Activated CD4-positive, CD25-positive, alpha-beta regulatory T cell treated with anti-CD3 and anti-CD28 coated beads, Interleukin-2, amount 50 U/mL, for 72 hours (primary cell): ENCODE measurements around the gene CELF2.
"Not testable (repeated sequence)": the region's sequence is repeated elsewhere in the genome, so short reads cannot be mapped to it uniquely, and the experiment has no call there.

Experiments used
- DNase-seq: peaks from one replicate; pipeline ENCODE4 v3.0.0; 2021

The CELF2 gene

DNA sequence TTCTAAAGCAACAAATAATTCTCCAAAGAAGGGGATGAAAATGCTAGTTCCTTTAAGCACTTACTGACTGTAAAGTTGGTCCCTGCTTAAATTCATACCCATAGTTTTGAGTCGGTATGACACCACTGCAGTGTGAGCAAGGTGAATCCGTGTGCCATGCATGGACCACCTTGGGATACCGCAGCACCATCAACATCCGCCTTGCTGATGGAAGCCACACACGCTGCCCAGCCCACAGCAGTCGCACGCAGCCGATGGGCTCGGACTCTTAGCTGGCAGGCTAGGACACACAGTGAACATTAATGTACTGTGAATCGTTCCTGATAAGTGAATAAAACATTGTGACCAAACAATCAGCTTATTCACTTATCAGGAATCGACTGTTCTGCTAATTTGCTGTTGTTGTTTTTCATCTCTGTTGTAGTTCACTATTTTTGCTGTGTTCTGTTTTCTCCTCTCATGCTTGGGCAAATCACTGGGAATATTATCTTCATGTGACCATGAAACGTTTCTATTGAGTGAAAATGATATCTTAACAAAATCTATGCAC is 318.3 kb downstream of the CELF2 start:
- DNase-seq = no peak

DNA sequence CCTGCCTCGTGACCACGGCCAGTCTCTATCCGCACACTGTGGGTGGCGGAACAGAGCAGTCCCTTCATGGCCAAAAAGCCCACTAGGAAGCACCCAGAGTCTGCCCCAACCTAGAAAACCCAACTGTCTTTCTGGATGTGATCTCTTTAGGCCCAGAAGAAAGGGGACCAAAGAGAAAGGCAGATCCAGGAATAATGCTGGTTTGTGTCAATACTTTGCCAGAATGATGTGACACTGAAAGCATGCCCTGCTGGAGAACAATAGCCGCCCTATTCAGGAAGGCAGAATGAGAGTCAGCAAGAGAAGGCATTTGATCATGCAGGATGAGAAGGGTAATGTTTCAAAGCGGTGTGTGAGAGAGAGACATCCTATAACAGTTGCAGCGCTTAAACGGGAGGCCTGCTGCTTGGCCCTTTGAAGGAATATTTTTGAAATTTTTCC is 319.1 kb downstream of the CELF2 start:
- DNase-seq = no peak

DNA sequence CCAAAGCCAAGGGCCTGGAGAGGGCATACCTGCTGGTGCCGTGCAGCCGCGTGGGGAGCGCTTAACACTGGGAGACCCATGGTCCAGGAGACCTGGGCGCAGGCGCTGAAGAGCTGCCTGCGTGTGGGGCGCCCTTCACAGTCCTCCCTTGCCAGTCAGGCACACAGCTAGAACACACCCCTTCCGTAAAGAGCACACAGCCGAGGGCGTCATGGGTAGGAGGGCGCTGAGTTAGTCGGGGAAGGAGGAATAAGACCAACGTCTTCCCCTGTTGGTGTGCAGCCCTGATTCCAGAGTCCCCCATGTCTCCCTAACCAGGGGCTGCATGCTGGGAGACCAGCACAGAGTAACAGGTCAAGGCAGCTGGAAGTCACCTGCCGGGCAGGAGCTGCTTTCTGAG is 319.8 kb downstream of the CELF2 start:
- DNase-seq = no peak

DNA sequence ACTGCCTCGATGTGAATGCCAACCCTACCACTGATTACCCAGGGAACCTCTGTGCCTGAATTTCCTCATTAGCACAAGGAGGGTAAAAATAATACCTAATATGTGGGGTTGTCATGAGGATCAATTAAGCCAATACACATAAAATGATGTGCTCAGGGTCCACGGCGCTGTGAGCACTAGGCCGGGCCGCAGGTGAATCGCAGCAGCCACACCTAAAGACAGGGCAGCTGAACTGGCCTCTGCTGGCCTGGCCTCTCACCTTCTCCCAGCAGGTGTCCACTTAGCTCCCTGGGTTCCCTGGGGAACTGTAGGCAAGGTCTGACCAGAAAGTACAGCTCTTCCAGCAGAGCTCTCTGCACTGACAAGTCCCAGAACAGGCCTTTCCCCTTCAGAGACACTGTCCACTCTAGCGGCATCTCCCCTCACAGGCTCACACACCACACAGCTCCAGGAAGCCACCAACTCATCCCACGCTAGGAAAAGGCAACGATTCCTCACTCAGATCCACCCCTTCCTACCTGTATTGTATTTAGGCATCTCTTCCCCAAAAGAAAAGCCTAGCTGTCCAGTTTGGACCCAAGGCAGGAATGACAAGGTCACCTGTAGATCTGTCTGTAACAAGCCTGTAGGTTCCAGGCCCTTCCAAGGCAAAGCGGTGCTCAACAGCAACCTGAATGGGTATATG is 320.6 kb downstream of the CELF2 start:
- no peak for DNase-seq

DNA sequence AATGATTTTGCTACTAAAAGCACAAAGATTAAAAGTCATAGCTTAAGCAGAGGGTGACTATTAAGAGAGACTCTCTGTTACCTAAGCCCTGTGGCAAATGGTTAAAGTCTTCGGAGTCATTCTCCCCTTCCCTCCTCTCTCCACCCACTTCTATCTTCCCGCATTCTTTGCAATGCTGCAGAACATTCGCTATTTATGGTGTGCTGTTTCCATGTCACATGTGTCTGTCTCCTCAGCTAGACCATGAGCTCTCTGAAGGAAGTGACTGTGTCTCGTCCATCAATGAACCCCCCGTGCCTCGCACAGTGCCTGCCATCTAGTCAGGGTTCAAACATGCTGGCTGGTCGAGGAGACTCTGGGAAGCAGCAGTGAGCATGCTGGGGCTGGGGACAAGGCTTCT is 321.3 kb downstream of the CELF2 start:
- DNase-seq = no peak

DNA sequence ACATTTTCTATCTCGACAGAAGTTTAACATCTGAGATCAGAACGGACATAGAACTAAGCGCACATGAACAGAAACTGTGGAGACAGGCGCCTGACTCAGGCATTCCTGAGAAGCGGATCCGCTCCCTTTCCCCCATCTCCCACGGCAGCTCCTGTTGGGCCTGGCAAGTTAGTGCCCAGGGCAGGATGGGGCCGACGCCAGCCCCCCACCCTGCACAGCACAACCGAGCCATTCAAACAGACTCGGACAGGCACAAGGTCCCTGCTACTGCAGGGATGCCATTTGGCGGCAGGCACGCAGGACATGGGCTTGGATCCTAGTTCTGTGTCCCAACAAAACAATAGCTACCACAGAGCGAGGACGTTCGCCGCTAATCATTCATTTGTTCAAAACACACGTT is 322.0 kb downstream of the CELF2 start:
- DNase-seq = no peak

DNA sequence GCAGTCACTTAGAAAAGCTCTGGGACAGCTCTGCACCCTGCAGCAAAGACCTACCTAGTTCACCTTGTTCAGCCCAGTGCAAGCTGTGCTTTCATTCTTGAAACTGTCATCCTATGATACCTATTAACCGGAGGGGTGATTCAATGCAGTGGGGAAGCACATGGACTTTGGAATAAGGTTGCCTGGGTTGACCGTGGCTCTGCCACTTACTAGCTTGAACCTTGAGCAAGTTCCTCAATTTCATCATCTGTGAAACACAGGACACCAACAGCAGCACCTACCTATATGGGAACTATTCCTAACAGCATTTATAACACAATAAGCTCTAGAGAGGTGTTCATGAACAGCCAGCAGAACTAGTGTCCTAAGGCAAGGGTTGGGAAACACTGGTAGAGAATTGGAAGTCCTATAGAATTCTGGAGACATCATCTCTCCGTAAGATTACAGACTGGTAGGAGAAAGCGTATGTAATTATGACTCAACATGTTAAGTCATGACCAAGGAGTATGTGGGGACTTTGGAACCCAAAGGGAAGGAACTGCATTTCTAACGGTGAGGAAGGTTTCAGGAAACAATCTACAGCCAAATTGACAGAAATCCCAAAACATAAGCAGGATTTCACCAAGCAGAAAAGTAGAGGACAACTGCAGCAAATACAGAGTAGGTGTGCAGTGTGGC is 323.8 kb downstream of the CELF2 start:
- DNase-seq = no peak

DNA sequence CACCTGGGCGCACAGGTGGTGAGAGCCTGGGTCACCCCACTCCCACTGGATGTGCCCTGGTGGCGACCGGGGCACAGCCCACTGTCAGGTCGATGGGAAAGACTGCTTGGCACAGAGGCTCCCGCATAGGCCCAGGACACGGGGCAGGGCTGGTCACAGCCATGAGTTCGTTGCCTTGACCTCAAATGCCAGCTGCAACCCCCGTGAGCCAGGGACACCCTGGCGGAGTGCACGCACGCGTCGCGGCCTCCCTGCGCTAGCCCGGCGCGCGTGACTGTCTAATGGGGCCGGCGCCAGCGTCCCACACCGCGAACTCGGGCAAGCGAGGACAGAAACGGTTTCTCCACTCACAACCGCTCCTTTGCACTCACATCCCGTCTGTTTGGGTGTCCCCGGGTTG is 326.4 kb downstream of the CELF2 start:
- DNase-seq = no peak

DNA sequence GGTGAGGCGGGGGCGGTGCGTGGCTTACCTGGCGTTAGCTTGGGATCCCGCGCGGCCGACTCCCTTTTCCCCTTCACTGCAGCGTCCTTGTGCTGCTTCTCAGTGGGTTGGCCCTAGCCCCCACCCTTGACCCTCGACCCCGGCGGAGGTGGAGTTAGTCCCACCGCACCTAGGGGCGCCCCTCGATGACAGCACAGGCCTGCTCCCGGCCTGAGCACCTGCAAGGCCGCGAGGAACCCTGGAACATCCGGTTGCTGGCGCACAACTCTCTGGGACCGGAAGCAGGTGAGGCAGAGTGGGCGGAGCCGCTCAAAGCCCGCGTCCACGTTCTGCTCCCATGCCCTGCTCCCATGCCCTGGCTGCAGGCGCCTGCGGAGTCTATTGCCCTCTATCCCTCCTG is 326.9 kb downstream of the CELF2 start:
- DNase-seq = no peak

DNA sequence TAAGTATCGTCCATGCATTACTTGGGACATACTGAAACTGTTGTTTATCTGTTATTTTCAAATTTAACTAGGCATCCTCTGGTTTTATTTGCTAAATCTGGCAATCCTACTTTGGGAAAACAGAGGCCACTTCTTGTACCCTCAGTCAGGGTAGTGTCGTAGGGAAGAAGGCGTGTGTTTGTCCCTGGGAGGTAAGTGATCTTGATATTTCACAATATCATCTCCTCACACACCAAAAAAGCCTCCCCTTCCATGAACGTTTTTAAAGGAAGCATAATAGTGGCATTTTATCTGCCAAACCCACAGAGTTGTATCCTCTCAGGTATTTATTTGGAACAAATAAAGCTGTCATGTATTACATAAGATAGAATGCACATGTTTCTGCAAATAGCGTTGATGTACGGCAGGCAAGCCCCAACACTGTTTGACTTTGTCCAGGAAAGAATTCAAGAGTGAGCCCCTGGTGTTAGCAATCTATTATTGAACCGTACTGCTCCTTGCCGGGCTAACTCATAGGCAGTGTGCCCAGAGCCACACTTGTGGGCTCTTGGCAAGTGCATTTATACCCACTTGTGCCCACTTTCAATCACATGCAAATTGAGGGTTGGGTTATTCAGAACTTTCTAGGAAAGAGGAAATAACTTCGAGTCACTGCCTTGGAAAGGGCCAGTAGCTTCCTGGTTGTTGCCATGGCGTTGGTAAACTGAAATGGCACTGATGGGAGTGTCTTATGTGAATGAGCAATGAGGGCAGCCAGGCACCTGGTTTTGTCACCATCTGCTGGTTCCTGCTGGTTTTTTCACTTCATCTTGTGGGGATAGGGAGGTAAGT is 327.8 kb downstream of the CELF2 start:
- no peak for DNase-seq

DNA sequence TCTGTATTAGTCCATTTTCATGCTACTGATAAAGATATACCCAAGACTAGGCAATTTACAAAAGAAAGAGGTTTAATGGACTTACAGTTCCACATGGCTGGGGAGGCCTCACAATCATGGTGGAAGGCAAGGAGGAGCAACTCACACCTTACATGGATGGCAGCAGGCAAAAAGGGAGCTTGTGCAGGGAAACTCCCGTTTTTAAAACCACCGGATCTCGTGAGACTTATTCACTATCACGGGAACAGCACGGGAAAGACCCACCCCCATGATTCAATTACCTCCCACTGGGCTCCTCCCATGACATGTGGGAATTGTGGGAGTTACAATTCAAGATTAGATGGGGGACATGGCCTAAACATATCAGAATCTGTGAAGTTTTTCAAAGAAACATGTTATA is 329.9 kb downstream of the CELF2 start:
- DNase-seq = not testable (repeated sequence)

DNA sequence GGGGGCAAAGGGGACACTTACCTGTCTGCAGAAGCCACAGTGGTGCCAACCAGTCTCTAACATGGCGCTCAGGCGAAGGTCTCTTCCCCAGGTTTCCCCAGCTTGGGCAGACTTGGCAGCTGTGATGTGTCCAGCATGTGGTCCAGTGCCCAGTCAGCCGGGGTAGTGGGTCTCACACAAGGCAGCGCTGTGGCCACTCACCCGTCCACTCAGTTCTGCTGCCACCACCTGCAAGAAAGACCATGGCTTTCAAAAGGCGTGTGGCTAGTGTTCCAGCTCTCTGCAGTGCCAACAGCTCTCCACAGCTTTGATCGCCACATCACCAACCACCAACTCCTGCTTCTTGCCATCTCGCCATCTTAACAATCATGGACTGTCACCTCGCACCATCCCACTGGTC is 334.1 kb downstream of the CELF2 start:
- no peak for DNase-seq

DNA sequence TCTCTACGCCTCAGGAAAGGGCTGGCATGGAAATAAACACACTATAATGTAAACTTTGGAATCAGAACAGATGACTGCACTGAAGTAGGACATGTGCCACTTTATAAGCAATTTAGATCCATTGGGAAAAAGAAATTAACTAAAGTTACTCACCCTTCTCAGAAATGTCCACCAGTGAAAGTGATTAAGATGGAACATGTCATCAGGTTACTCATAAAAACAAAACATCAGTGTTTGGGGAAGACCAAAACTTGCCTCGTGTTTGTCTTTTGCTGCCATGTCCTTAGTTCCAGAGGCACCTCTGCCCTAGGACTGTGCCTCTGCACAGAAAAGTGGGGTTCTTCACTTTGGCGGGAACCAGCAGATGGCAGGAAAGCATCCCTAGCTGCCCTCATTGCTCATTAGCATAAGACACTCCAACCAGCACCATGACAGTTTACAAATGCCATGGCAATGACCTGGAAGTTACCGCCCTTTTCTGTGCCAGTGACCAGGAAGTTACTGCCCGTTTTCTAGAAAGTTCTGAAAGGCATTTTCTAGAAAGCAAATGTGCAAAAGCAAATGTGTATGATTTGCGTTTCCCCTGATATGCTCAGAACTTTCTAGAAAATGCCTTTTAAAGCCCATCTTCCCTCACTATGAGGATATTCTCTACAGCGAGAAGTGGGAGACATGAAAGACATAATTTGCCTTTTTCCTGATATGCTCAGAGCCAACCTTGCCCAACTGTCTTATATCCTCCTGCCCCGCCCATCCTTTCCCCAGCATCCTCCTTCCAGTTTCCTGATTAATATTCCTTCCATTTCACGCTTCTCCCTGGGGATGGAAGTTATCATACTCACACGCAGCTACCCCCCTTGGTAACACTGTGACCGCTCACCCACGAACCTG is 335.6 kb downstream of the CELF2 start:
- DNase-seq = no peak

DNA sequence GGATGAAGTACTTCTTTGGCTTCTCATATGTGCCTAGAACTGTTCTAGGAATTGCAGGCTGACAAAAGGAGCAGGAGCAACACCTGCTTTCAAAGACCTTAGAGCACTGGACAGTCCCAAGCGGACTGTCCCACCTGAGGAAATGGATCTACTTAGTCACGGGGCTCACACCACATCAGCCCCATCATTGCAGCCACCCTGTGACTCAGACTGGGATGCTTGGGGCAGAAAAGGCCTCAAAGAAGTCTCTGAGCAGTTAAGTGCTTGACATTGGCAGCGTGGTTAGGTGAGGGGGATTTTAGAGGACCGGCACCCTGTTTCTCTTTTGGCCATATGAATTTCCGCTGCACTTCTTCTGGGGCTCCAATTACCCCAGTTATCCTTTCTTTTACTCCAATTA is 337.2 kb downstream of the CELF2 start:
- no peak for DNase-seq

DNA sequence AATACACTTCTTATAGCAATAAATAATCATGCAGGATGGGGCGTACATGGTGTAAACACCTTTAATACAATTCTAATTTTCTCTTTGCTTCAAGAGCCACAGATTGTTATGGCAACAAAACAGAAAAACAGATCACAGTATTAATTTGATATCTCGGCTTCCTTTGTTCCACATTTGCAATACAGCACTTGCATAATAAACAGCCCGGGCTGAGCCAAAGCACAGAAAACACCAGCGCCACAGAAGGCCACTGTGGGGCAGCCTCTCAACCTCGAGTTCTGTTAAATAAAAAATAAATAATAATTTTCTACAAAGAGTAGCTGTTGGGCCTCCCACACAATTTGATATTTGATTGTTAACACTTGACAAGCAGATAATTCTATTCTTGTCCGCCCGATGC is 337.9 kb downstream of the CELF2 start:
- no peak for DNase-seq

DNA sequence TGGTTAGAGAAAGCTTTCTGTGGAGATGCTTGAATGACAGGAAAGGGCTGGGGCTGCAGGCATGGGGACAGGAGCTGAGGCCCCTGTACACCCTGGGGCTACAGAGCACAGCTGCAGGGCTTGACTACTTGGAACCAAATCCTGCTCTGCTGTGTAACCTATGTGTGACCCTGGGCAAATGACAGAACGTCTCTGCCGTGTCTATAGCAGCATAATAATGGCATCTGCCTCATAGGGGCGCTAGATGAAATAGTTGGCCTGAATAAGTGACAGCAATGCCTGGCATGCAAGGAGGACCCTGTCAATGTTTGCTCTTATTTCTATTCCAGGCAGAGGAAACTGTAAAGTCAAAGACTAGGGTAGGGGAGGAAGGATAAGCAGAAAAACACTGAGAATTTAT is 339.8 kb downstream of the CELF2 start:
- no peak for DNase-seq

DNA sequence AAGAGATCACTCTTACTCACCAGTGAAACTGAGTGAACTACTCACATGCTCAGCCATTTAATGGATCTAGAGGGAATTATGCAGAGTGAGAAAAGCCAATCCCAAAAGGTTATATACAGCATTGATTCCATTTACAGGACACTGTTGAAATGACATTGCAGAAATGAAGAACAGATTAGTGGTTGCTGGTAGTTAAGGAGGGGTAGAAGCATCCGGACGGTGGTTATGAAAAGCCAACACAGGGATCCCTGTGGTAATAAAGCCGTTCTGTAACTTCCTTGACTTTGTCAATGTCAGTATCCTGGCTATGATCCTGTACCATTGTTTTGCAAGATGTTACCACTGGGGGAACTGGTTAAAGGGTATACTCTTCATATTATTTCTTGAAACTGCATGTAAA is 340.3 kb downstream of the CELF2 start:
- no peak for DNase-seq

DNA sequence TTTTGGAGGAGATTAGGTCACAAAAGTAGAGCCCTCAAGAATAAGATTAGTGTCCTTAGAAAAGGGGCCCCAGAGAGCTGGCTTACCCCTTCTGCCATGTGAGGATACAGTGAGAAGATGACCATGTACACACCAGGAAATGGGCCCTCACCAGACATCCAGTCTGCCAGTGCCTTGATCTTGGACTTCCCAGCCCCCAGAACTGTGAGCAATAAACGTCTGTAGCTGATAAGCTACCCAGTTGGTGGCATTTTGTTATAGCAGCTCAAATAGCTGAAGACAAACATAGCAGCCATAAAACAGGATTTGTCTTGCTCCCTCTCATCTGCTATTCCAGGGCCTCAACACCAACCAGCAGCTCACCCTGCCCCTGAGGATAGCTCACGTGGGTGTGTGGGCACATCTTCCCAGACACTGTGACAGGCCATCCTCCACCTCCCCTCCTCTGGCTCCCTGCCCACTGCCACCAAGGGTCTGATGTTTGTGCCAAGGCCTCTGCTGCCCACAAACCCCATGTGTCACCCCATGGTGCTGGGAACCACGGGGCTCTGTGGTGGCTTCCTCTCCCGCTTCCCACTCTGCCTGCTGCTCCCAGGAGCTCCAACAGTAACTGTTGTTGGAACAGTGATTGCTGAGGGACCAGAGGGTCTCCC is 341.4 kb downstream of the CELF2 start:
- DNase-seq = no peak

DNA sequence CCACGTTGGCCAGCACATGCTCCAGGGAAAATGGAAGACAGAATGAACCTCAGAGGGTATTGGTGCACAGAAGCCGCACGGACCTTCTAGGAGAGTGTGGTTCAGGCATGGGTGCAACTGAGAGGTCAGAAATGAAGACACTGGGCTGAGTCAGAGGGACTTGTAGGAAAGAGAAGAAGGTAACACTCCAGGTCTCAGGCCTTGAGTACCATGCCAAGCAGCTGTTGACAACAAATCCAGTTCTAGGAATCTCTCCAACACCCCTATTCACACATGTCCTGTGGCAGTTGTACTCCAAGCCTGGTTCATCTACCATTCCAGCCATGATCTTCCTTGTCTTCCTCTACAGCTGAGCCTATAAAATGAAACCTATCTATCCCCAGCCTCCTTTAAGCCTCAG is 342.2 kb downstream of the CELF2 start:
- no peak for DNase-seq

DNA sequence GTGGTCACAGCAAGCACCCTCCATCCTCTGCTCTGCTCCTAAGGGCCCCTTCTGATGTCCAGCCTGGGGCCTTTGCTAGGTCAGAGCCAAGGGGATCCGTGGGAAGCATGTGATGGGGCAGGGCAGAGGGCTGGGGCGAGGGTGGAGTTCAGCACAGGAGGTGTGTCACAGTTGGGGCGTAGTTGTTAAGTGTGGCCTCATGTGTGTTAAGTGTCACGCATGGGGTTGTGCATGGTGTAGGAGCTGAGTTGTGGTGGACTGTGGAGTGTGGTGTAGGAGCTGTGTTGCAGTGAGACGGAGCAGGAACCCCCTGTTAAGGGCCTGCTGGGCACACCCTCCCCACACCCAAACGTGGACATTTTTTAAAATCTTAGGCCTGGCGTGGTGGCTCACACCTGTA is 345.8 kb downstream of the CELF2 start:
- DNase-seq = no peak

DNA sequence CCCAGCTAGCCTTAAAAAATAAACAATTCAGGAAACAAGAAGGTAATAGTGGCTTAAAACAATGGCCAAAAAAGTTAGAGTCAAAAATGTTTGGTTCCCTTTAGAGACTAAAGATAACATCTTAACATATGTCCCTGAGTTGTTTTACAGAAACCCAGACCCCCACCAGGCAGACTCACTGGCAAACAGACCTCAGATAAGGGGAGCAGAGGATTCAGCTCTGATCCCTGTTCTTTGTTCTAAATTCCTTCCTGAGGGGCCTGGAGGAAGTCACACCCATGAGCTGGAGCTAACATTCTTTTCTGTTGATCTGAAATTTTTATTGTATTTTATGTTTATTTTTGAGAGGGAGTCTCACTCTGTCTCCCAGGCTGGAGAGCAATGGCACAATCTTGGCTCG is 346.6 kb downstream of the CELF2 start:
- DNase-seq = no peak

DNA sequence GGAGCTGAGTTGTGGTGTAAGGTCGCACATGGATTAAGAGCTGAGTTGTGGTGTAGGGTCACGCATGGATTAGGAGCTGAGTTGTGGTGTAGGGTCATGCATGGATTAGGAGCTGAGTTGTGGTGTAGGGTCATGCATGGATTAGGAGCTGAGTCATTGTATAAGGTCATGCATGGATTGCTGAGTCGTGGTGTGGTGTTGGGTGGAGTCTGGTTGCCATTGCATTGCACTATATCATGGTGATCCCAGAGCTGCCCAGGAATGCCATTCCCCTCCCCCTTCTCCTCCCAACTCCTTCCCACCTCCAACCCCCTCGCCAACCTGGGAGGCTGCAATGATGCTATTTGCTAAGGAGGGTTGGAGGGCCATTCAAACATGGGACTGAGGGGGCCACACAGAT is 349.2 kb downstream of the CELF2 start:
- not testable (repeated sequence) for DNase-seq
